Glomerular visceral epithelial cell (primary cell): ENCODE data around the gene PAFAH2.
A peak's percentile ranks its signal among the peaks of the same experiment; 100 is the strongest.
"Not testable (repeated sequence)": the region's sequence is repeated elsewhere in the genome, so short reads cannot be mapped to it uniquely, and the experiment has no call there.

Source experiments
- DNase-seq: peaks from one replicate; pipeline ENCODE4 v3.0.0-alpha.2; 2016; ENCODE audit errors: extremely low spot score

PAFAH2 gene

DNA sequence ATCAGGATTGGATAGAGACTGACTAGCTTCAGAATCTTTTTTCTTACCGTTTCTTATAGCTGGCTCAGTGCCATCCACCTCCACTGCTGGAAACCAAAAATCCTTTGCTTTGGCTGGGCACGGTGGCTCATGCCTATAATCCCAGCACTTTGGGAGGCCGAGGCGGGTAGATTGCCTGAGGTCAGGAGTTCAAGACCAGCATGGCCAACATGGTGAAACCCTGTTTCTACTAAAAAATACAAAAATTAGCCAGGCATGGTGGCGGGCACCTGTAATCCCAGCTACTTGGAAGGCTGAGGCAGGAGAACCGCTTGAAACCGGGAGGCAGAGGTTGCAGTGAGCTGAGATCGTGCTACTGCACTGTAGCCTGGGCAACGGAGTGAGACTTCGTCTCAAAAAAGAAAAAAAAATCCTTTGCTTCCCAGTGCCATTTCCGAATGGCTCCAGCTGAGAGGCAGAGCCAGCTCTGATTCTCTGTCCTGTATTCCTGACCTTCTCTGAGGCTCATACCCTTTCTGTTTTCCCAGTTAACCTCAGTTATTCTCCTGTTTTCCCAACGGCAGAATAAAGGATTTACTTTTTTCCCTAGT, 65.0 kb downstream of the PAFAH2 start:
- DNase-seq: not testable (repeated sequence)

DNA sequence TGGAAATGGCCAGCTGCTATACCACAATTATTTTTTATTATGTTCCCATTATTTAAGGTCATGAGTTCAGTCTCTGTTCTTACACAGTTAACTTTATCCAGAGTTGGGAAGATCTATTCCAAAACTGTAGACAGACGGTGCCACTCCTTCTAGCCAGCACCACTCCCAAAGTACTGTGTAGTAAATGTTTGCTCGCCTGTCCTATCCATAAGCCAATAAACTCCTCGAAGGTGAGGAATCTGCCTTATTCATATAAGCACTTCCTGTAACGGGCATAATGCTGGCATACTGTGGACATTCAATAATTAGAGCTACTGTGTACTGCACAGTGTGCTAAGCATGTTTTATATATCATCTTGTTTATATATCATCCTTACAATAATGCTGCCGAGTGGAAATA, 65.5 kb downstream of the PAFAH2 start:
- no peak for DNase-seq

DNA sequence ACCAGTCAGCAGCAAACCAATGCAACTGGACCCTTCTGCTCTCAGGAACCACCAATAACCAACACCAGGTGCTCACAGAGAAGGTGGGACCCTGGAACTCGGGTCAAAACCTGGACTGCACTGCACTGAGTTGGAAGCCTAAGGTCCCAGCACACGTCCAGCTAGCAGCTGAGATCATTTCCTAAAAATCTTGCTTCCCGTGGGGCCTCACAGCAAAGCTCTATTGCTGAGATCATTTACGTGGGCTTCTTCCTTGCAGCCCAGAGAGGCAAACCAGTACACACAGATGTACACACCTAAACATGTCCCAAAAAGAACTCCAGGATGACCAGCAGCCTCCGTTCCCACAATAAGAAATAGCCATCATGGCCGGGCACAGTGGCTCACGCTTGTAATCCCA, 68.8 kb downstream of the PAFAH2 start:
- DNase-seq: no peak

DNA sequence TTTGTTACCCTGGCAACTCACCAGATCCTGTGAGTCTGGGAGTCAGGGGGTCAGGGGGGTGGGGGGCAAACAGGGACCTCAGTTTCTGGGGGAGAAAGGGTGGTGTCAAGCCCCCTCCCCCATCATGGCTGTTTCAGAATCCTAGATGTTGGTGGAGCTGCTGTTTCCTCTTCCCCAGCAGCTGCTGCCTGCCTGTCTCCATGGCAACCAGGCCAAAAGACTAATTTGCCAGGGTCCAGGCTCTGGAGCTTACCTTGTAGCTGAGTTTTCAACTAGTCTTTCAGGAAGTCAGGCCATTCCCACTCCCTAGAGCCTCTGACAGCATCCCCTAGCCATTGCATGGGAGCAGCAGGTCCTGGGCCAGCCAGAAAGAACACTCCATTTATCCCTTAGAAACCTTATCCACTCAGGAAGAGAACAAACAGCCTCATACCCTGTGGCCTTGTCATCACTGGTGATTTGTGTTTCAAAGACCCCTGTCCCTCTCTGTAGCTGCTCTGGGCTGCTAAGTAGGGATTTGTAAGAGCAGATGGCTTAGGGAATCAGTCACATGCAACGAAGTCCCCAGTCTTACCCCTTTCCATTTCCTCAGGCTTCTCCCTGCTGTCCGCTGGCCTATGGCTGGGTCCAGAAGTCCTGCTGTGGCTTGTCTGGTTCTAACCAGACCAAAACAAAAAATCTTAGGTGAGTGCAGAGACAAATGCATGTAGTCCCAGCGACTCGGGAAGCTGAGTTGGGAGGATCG, 70.2 kb downstream of the PAFAH2 start:
- DNase-seq: peak; percentile 16

DNA sequence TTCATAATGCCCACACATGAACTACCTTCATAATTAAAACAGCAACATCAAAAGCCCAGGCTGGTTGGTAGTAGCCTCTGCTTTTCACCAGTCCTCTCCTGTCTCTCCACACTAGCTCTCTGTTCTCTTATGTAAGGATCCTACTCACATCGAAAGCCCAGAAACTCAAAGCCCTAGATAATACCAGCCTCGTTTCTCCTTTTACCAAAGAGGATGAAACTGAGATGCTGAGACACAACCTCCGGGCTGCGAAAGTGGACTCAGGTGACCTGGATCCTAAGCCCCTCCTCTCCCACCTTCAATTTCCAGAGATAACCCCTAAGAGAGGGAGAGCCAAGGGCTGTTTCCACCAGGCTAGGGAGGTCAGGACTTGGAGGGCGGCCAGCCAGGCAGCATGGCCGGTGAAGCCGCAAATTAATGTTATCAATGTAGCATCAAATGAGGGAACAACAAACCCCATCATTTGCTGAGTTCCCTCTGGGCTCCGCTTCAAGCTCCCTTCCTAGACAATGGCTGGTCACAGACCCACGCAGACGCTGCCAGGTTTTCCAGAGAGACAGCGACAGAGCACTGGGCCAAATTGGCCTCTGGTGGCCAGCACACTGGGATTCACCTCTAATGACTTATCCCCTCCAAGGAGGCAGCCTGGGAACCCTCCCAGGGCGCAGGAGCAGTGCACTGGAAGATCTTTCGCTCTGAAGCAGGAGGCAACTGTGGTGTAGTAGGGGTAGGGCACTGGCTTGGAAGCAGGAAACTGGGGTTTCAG, 70.9 kb downstream of the PAFAH2 start:
- DNase-seq: no peak

DNA sequence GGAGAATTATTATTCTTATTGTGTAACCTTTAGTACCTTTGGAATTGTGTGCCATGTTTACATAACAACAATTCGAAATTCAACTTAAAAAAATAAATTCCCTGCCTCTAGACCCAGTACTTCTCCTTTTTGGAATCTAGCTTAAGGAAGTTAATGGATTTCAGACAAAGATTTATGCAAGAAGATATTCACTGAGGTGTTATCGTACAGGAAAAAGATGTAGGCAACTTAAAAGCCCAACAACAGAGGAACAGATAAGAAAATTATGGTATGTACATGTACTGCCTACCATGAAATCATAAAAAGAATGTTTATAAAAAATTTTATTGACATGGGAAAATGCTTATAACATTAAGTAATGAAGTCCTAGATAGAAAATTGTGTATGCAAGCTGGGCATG, 73.4 kb downstream of the PAFAH2 start:
- no peak for DNase-seq

DNA sequence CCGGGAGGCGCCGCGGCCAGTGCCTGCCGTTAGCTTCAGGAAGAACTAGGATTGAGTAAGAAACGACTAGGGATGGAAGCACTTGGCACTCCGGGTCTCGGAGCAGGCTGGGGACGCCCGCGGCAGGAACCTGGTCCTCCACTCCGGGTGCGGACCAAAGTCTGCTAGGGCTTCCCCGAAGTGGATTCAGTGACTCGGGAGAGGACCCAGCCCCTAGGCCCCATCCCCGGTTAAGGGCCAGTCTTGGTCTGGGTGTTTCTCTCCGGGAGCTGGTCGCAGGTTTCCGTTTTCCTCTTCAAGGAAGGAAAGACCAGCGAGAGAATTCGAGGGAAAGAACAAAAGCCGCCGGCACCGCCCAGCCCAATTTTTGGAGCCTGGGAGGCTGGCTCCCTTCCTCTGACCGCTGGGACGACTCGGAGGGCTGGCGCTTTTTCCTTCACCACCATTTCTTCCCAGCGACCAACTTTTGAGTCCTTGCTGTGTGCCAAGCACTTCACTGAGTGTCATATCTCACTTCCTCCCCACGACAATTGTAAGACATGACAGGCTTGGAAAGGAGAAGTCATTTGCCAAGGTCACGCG, 74.8 kb downstream of the PAFAH2 start:
- DNase-seq: peak; percentile 25

DNA sequence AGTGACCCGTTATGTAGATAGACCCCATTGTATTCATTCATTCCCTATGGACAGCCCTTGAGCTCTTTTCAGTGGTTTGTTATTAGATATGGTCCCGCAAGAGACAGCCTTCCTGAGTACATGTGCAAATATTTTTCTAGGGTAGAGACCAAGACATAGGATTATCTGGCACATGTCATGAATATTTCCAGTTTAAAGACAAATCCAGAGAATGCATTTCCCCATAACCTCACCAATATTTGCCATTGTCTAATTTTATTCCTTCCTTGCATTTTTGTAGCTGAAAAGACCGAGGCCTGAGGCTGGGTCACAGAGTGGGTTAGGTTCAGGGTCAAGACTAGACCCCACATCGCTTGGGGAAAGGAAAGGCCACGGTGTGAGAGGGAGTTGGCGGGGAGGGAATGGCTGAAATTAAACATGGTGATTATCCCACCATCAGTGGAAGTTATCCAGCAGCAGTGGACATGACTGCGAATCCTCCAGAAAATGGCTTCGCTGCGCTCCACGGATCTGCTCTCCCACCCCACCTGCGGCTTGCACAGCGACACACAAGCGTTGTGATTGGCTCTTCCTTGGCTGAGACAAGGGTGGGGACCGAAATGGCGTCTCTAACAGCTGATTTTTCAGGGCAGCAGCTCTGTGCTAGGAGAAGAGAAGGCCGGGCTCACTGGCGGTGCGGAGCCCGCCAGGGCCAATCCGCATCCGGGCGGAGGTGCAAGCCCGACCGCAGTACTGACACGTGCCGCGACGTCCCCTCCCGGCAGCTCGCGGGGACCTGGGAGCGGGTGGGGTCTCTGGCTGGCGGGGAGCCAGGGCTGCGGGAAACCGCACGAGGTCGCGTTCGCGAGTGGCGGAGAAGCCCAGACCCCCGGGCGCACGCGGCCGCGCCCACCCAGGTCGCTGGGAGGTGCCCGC, 75.5 kb downstream of the PAFAH2 start:
- no peak for DNase-seq

DNA sequence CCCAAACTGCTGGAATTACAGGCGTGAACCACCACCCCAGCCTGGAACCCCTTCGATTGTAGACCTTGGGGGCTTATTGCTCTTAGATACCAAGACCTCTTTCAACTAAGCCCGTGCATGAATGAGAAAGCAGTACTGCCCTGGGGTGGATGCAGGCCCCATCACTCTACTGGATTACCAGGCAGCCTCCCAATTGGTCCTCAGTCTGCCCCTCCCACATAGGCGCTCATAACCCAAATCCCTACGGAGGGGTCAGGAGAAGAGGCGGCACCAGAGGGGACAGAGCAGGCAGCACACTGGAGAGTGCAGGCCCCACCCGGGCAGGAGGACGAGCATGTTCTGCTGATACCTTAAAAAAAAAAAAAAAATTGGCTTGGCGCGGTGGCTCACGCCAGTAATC, 79.2 kb downstream of the PAFAH2 start:
- DNase-seq: no peak

DNA sequence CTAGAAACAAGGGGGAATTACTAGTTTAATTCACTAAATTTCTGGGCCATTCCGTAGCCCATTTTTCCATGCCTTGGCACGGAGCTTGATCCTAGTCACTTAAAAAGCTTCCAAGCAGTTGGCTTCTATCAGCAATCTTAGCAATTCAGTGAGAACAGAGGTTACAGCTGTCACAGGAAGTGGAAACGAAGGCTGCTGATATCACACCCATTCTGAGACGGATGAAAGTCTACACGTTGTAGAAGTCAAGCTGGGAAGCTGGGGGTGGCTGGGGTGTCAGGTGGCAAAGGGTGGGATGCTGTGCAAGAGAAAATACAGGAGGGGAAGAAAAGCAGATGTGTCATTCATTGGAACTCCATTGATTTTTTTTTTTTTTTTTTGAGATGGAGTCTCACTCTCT, 79.9 kb downstream of the PAFAH2 start:
- DNase-seq: no peak

DNA sequence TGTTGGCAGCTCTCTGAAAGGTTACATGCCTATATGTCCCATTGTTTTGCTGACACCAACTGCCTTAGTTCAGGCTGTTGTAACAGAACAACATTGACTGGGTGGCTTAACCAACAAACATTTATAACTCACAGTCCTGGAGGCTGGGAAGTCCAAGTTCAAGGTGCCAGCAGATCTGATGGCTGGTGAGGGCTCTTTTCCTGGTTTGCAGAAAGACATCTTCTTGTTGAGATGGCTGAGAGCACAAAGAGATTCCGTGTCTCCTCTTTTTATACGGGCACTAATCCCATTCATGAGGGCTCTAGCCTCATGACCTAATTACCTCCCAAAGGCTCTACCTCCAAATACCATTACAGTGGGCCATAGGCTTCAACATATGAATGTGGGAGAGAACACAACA, 81.4 kb downstream of the PAFAH2 start:
- no peak for DNase-seq

DNA sequence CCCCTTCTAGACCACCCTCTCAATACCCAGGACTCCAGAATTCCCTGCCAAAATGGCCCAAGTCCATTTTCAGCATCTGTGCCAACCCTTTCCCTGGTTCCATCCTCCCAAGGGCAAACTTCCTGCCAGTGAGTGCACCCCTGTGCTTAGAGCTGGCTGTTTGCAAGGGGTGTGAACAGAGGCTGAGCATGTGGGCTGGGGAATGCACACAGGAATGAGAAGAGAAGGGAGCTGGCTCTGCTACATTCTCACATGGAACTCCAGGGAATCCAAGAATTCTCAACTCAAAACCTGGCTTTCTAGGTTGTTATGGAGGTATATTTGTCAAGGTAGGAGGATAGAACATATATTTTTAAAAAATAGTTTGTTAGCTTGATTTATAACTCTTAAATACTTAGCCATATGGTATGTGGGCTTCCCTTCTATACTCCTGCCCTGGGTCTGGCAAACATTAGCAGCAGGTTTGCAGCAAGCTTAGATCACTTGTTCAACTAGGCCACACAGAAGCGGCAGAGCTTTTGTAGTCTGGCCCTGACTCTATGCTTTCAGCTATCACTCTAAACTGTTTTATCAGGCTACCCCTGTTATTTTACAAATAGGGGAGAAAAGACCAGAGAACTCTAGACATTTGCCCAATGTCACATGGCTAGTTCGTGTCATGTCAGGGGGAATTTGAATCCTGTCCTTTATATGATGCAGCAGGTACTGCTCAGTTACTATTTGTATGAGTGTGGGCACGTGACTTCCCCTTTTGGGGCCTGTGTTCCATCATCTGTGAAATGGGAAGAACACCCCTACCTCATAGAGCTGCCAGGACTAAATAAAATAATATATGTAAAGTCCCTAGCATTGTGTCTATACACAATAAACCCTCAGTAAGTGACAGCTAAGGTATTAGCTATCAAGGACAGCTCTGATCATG, 83.5 kb downstream of the PAFAH2 start:
- no peak for DNase-seq

DNA sequence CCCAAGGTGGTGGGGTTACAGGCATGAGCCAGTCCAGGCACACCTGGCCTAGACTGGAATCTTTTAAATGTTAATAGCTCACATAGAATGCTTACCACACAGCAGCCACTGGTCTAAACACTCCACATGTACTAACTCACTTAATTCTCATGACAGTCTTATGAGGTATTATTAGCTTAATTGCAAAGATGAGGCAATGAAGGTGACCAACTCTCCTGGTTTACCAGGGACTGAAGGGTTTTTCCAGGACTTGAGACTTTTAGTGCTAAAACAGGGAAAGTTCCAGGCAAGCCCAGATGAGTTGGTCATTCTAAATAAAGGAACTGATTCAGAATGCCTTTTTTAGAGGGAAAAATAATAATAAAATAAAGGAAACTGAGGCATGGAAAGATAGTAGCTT, 84.7 kb downstream of the PAFAH2 start:
- DNase-seq: no peak

DNA sequence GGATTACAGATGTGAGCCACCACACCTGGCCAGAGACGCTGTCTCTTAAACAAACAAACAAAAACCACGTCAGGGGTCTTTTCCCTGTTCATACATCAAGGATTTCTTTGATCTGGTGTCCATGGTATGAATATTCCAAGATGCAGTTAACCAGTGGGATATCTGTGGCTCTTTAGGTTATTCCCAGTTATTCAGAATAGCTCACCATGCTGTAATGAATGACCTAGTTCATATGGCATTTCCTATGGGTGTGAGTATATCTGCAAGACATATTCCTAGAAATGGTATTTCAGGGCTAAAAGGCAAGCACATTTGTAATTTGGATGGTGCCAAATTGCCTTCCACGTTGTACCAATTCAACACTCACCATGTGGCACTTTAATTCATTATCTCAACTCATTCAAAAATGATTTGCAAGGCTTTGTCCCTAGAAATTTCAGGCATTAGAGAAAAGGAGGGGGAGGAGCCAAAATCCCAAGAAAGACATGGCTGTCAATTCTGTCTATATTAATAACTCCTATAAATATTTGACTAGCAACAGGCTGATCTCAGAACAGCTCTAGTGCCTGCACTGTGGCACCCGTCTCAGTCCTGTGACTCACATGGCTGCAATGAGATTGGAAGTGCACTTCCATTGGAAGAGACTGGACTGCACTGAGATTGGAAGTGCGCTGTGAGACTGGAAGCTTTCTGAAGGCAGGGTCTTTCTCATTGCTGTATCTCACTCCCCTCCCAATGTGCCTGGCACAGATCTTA, 85.6 kb downstream of the PAFAH2 start:
- peak; percentile 70 for DNase-seq

DNA sequence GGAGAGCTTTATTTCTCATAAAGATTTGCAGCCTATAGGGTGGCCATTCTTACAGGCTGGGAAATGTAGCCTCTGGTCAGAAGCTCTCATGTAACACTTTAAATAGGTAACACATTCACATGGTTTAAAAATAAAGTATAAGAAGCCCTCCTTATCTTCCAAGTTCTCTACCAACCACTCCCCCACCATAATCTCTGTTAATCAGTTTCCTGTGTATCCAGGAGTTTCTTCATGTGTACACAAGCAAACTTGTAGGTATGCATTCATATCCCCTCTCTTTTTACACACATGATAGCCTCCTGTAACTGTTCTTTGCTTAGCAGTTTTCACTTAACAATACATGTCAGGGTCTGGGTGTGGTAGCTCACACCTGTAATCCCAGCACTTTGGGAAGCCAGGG, 86.7 kb downstream of the PAFAH2 start:
- no peak for DNase-seq
